ENCODE results near the gene PTDSS2.

PTDSS2 gene

GRCh38 chr11:447923-448731 is 2.0 kb upstream of the PTDSS2 start:
- Histone ChIP-seq H3K36me3 (ENCODE audit: control insufficient read depth, insufficient read depth, low read length) (no peaks in the 10 kb centered on the region), H3K9ac (ENCODE audit: low read length) (peak overlapping the region; percentile 67), H3K4me1 (ENCODE audit: control insufficient read depth, insufficient read depth, low read length) (peaks cover 39% of the 10 kb centered on the region), H3K27me3 (ENCODE audit: control insufficient read depth, insufficient read depth, low read length) (no peaks in the 10 kb centered on the region), H3K4me3 (ENCODE audit: low read length) (peak overlapping the region; percentile 86), H3K9me3 (ENCODE audit: control insufficient read depth, low read length) (no peaks in the 10 kb centered on the region)

GRCh38 chr11:450809-451451 is 851 bp downstream of the PTDSS2 start:
- Histone ChIP-seq H3K36me3 (ENCODE audit: control insufficient read depth, insufficient read depth, low read length) (no peaks in the 10 kb centered on the region), H3K4me1 (ENCODE audit: control insufficient read depth, insufficient read depth, low read length) (peaks cover 28% of the 10 kb centered on the region), H3K9ac (ENCODE audit: low read length) (peak overlapping the region; percentile 72), H3K9me3 (ENCODE audit: control insufficient read depth, low read length) (no peaks in the 10 kb centered on the region), H3K27me3 (ENCODE audit: control insufficient read depth, insufficient read depth, low read length) (no peaks in the 10 kb centered on the region), H3K4me3 (ENCODE audit: low read length) (peak overlapping the region; percentile 67)

- H3K4me3 ChIP-seq (ENCODE audit: low read length), result no peak overlapping the region
- no peaks in the 10 kb centered on the region for H3K9me3 ChIP-seq (ENCODE audit: control insufficient read depth, low read length)
- no peaks in the 10 kb centered on the region for H3K27me3 ChIP-seq (ENCODE audit: control insufficient read depth, insufficient read depth, low read length)
- no peak overlapping the region for H3K9ac ChIP-seq (ENCODE audit: low read length)
- H3K4me1 ChIP-seq (ENCODE audit: control insufficient read depth, insufficient read depth, low read length), result peaks cover 27% of the 10 kb centered on the region
- H3K36me3 ChIP-seq (ENCODE audit: control insufficient read depth, insufficient read depth, low read length), result no peaks in the 10 kb centered on the region
These were observed 1.7 kb downstream of the PTDSS2 start for GRCh38 chr11:451738-452137.

GRCh38 chr11:452203-452744 is 2.2 kb downstream of the PTDSS2 start:
- H3K36me3 ChIP-seq (ENCODE audit: control insufficient read depth, insufficient read depth, low read length), result no peaks in the 10 kb centered on the region
- no peak overlapping the region for H3K4me3 ChIP-seq (ENCODE audit: low read length)
- no peaks in the 10 kb centered on the region for H3K27me3 ChIP-seq (ENCODE audit: control insufficient read depth, insufficient read depth, low read length)
- no peak overlapping the region for H3K9ac ChIP-seq (ENCODE audit: low read length)
- H3K9me3 ChIP-seq (ENCODE audit: control insufficient read depth, low read length), result no peaks in the 10 kb centered on the region
- H3K4me1 ChIP-seq (ENCODE audit: control insufficient read depth, insufficient read depth, low read length), result peaks cover 27% of the 10 kb centered on the region

GRCh38 chr11:452916-453527 is 2.9 kb downstream of the PTDSS2 start:
- H3K36me3 ChIP-seq (ENCODE audit: control insufficient read depth, insufficient read depth, low read length), result no peaks in the 10 kb centered on the region
- H3K4me3 ChIP-seq (ENCODE audit: low read length), result no peak overlapping the region
- H3K9ac ChIP-seq (ENCODE audit: low read length), result no peak overlapping the region
- no peaks in the 10 kb centered on the region for H3K9me3 ChIP-seq (ENCODE audit: control insufficient read depth, low read length)
- no peaks in the 10 kb centered on the region for H3K27me3 ChIP-seq (ENCODE audit: control insufficient read depth, insufficient read depth, low read length)
- H3K4me1 ChIP-seq (ENCODE audit: control insufficient read depth, insufficient read depth, low read length), result peaks cover 27% of the 10 kb centered on the region

- no peaks in the 10 kb centered on the region for H3K36me3 ChIP-seq (ENCODE audit: control insufficient read depth, insufficient read depth, low read length)
- H3K9me3 ChIP-seq (ENCODE audit: control insufficient read depth, low read length), result no peaks in the 10 kb centered on the region
These were observed 3.5 kb downstream of the PTDSS2 start for GRCh38 chr11:453564-453963.

GRCh38 chr11:454043-454442 is 4.0 kb downstream of the PTDSS2 start:
- Histone ChIP-seq H3K9me3 (ENCODE audit: control insufficient read depth, low read length) (no peaks in the 10 kb centered on the region), H3K36me3 (ENCODE audit: control insufficient read depth, insufficient read depth, low read length) (no peaks in the 10 kb centered on the region), H3K4me3 (ENCODE audit: low read length) (no peak overlapping the region), H3K27me3 (ENCODE audit: control insufficient read depth, insufficient read depth, low read length) (no peaks in the 10 kb centered on the region), H3K9ac (ENCODE audit: low read length) (no peak overlapping the region), H3K4me1 (ENCODE audit: control insufficient read depth, insufficient read depth, low read length) (peaks cover 21% of the 10 kb centered on the region)

More at GRCh38 chr11:453564-453963, 3.5 kb downstream of the PTDSS2 start:
- no peak overlapping the region for H3K4me3 ChIP-seq (ENCODE audit: low read length)
- H3K9ac ChIP-seq (ENCODE audit: low read length), result no peak overlapping the region
- no peaks in the 10 kb centered on the region for H3K27me3 ChIP-seq (ENCODE audit: control insufficient read depth, insufficient read depth, low read length)
- peaks cover 25% of the 10 kb centered on the region for H3K4me1 ChIP-seq (ENCODE audit: control insufficient read depth, insufficient read depth, low read length)

GRCh38 chr11:454801-455565 is 4.9 kb downstream of the PTDSS2 start:
- peaks cover 13% of the 10 kb centered on the region for H3K4me1 ChIP-seq (ENCODE audit: control insufficient read depth, insufficient read depth, low read length)
- no peaks in the 10 kb centered on the region for H3K9me3 ChIP-seq (ENCODE audit: control insufficient read depth, low read length)
- H3K9ac ChIP-seq (ENCODE audit: low read length), result no peak overlapping the region
- no peaks in the 10 kb centered on the region for H3K27me3 ChIP-seq (ENCODE audit: control insufficient read depth, insufficient read depth, low read length)
- no peaks in the 10 kb centered on the region for H3K36me3 ChIP-seq (ENCODE audit: control insufficient read depth, insufficient read depth, low read length)
- H3K4me3 ChIP-seq (ENCODE audit: low read length), result no peak overlapping the region

GRCh38 chr11:455566-456147 is 5.6 kb downstream of the PTDSS2 start:
- H3K4me3 ChIP-seq (ENCODE audit: low read length), result no peak overlapping the region
- no peaks in the 10 kb centered on the region for H3K36me3 ChIP-seq (ENCODE audit: control insufficient read depth, insufficient read depth, low read length)
- no peak overlapping the region for H3K9ac ChIP-seq (ENCODE audit: low read length)
- no peaks in the 10 kb centered on the region for H3K27me3 ChIP-seq (ENCODE audit: control insufficient read depth, insufficient read depth, low read length)
- H3K9me3 ChIP-seq (ENCODE audit: control insufficient read depth, low read length), result no peaks in the 10 kb centered on the region
- H3K4me1 ChIP-seq (ENCODE audit: control insufficient read depth, insufficient read depth, low read length), result peaks cover 13% of the 10 kb centered on the region

- Histone ChIP-seq H3K36me3 (ENCODE audit: control insufficient read depth, insufficient read depth, low read length) (no peaks in the 10 kb centered on the region), H3K9me3 (ENCODE audit: control insufficient read depth, low read length) (no peaks in the 10 kb centered on the region), H3K4me3 (ENCODE audit: low read length) (no peak overlapping the region), H3K4me1 (ENCODE audit: control insufficient read depth, insufficient read depth, low read length) (peaks cover 5% of the 10 kb centered on the region), H3K9ac (ENCODE audit: low read length) (no peak overlapping the region), H3K27me3 (ENCODE audit: control insufficient read depth, insufficient read depth, low read length) (no peaks in the 10 kb centered on the region)
These were observed 6.5 kb downstream of the PTDSS2 start for GRCh38 chr11:456533-456932.

- H3K9ac ChIP-seq (ENCODE audit: low read length), result no peak overlapping the region
- H3K4me3 ChIP-seq (ENCODE audit: low read length), result no peak overlapping the region
- no peaks in the 10 kb centered on the region for H3K36me3 ChIP-seq (ENCODE audit: control insufficient read depth, insufficient read depth, low read length)
- H3K4me1 ChIP-seq (ENCODE audit: control insufficient read depth, insufficient read depth, low read length), result no peaks in the 10 kb centered on the region
- H3K9me3 ChIP-seq (ENCODE audit: control insufficient read depth, low read length), result no peaks in the 10 kb centered on the region
- no peaks in the 10 kb centered on the region for H3K27me3 ChIP-seq (ENCODE audit: control insufficient read depth, insufficient read depth, low read length)
These were observed 7.2 kb downstream of the PTDSS2 start for GRCh38 chr11:457111-457760.

Data from mucosa of stomach (tissue), 1 donor.